Vagina (tissue), 2 donors: ENCODE results near the gene SERPINB10. TPM values are rescaled to one million over a fixed set of nuclear protein-coding genes. Genes with fewer than 3 reads are reported as not detected.

Experiments used
- DNase-seq, 2 donors: peaks; one replicate each; pipeline ENCODE4 v3.0.0-alpha.2; 2017; ENCODE audit errors: extremely low spot score in 2 of 2
- H3K27ac ChIP-seq: fragments of 200-600 bp; sonication (generic); one replicate; pipeline ENCODE4 v1.5.1; 2019
- H3K27me3 ChIP-seq: fragments of 200-600 bp; sonication (generic); one replicate; pipeline ENCODE4 v1.5.1; 2019
- H3K36me3 ChIP-seq, 2 donors: fragments of 200-600 bp; sonication (generic); one replicate each; pipeline ENCODE4 v1.5.1; 2017 to 2019
- H3K4me1 ChIP-seq: fragments of 200-600 bp; sonication (generic); one replicate; pipeline ENCODE4 v1.5.1; 2019
- H3K4me3 ChIP-seq, 2 donors: fragments of 200-600 bp; sonication (generic); 1 replicate in 1 of 2; 2 replicates in 1 of 2; pipeline ENCODE4 v1.5.1; 2016 to 2019
- H3K9me3 ChIP-seq: fragments of 200-600 bp; sonication (generic); one replicate; pipeline ENCODE4 v1.5.1; 2019
- POLR2A ChIP-seq, 2 donors: fragments of 450-650 bp; IDR thresholded peaks; one replicate each; pipeline ENCODE4 v1.6.1; 2017; ENCODE audit warnings: antibody characterized with exemption in 2 of 2, mild to moderate bottlenecking in 2 of 2, moderate library complexity in 2 of 2
- POLR2AphosphoS5 ChIP-seq, 2 donors: sonication (generic); formaldehyde crosslinking; IDR thresholded peaks; one replicate each; pipeline ENCODE4 v1.9.0; 2017; ENCODE audit warnings: antibody characterized with exemption in 2 of 2, mild to moderate bottlenecking in 2 of 2, low read depth in 1 of 2; ENCODE audit not compliant: insufficient read depth in 1 of 2
- intact Hi-C: fragments of 100-400 bp; cut with DNase I; formaldehyde crosslinking; loops from one replicate; pipeline ENCODE4 v1.15.1; 2023
- total RNA-seq: library from RNA; depleted of rRNA; stranded (reverse); fragments of >200 nt; gene quantifications from one replicate; pipeline ENCODE4 v1.2.3, GENCODE V29; 2016
- TF ChIP-seq, protein P1 (sequence below), 3 experiments: fragments of 450-650 bp in 2 of 3; fragments of 200-600 bp in 1 of 3; sonication (generic) in 1 of 3; IDR thresholded peaks; one replicate each; pipeline ENCODE4 v1.5.1; 2017 to 2019; ENCODE audit warnings: antibody characterized with exemption in 3 of 3, mild to moderate bottlenecking in 2 of 3, moderate library complexity in 2 of 3

The SERPINB10 gene
- total RNA-seq, 1 donor from 2014 or later: 0.98 TPM

DNA sequence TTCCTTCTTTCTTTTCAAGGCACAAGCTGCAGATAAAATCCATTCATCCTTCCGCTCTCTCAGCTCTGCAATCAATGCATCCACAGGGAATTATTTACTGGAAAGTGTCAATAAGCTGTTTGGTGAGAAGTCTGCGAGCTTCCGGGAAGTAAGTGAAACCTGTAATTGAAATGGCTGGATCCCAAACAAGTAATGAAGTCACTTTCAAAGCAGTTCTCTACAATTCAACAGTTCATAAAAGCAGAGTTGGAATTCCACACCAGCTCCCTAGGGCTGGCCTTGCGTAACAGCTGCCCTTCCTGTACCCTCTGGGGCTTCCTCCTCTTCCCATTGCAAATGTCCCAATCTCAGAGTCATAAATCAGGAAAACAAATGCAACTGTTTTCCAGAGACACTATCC is 10.7 kb upstream of the SERPINB10 start:
- H3K4me3 ChIP-seq: no peak overlapping the region
- no peak overlapping the region for H3K27ac ChIP-seq
- no peaks in the 10 kb centered on the region for H3K36me3 ChIP-seq
- H3K9me3 ChIP-seq: no peaks in the 10 kb centered on the region
- TF ChIP-seq POLR2AphosphoS5 (IDR thresholded peaks at IDR 0.05; ENCODE audit: insufficient read depth in 1 of 2, low read depth in 1 of 2): no peak
- TF ChIP-seq, protein P1, sequence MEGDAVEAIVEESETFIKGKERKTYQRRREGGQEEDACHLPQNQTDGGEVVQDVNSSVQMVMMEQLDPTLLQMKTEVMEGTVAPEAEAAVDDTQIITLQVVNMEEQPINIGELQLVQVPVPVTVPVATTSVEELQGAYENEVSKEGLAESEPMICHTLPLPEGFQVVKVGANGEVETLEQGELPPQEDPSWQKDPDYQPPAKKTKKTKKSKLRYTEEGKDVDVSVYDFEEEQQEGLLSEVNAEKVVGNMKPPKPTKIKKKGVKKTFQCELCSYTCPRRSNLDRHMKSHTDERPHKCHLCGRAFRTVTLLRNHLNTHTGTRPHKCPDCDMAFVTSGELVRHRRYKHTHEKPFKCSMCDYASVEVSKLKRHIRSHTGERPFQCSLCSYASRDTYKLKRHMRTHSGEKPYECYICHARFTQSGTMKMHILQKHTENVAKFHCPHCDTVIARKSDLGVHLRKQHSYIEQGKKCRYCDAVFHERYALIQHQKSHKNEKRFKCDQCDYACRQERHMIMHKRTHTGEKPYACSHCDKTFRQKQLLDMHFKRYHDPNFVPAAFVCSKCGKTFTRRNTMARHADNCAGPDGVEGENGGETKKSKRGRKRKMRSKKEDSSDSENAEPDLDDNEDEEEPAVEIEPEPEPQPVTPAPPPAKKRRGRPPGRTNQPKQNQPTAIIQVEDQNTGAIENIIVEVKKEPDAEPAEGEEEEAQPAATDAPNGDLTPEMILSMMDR (IDR thresholded peaks at IDR 0.05): no peak
- TF ChIP-seq POLR2A (IDR thresholded peaks at IDR 0.05): no peak
- H3K27me3 ChIP-seq: no peaks in the 10 kb centered on the region
- intact Hi-C loops: no loop called here
- H3K4me1 ChIP-seq: no peaks in the 10 kb centered on the region
- no peak for DNase-seq

DNA sequence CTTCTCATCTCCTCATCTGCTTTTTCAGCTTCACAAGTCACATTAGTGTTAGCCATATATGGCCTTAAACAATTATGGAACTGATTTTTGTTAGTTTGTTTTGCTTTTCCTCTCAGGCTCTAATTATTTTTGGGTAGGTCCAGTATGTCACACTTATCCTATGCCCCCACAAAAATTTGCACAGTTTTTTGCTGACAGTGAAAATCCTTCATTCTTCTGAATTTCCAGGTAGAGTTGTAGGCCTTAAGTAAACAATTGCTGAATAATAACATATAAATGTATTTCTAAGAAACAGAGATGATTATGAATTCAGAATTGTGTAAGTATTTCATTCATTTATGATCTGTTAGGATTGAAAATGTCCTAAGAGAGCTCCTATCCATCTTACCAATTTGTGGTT is 8.6 kb upstream of the SERPINB10 start:
- intact Hi-C loops: no loop called here
- Histone ChIP-seq H3K27ac (no peak overlapping the region), H3K9me3 (no peaks in the 10 kb centered on the region), H3K4me1 (no peaks in the 10 kb centered on the region), H3K36me3 (no peaks in the 10 kb centered on the region), H3K4me3 (no peak overlapping the region), H3K27me3 (no peaks in the 10 kb centered on the region)
- DNase-seq: no peak
- no peak for TF ChIP-seq POLR2A (IDR thresholded peaks at IDR 0.05)
- no peak for TF ChIP-seq POLR2AphosphoS5 (IDR thresholded peaks at IDR 0.05; ENCODE audit: insufficient read depth in 1 of 2, low read depth in 1 of 2)
- TF ChIP-seq, protein P1 (IDR thresholded peaks at IDR 0.05): no peak

GRCh38 chr18:63903851-63904570 is 3.7 kb upstream of the SERPINB10 start:
- Histone ChIP-seq H3K4me1 (no peaks in the 10 kb centered on the region), H3K27ac (no peak overlapping the region), H3K9me3 (no peaks in the 10 kb centered on the region), H3K27me3 (no peaks in the 10 kb centered on the region), H3K36me3 (no peaks in the 10 kb centered on the region), H3K4me3 (no peak overlapping the region)
- intact Hi-C loops: no loop called here
- DNase-seq: no peak
- TF ChIP-seq, protein P1 (IDR thresholded peaks at IDR 0.05): no peak
- TF ChIP-seq POLR2A (IDR thresholded peaks at IDR 0.05) (no peak), POLR2AphosphoS5 (IDR thresholded peaks at IDR 0.05; ENCODE audit: insufficient read depth in 1 of 2, low read depth in 1 of 2) (no peak)

GRCh38 chr18:63904694-63905093 is 3.1 kb upstream of the SERPINB10 start:
- no peak for DNase-seq
- intact Hi-C loops: no loop called here
- Histone ChIP-seq H3K27ac (no peak overlapping the region), H3K27me3 (no peaks in the 10 kb centered on the region), H3K4me1 (no peaks in the 10 kb centered on the region), H3K4me3 (no peak overlapping the region), H3K36me3 (no peaks in the 10 kb centered on the region), H3K9me3 (no peaks in the 10 kb centered on the region)
- TF ChIP-seq POLR2AphosphoS5 (IDR thresholded peaks at IDR 0.05; ENCODE audit: insufficient read depth in 1 of 2, low read depth in 1 of 2) (no peak), POLR2A (IDR thresholded peaks at IDR 0.05) (no peak)
- TF ChIP-seq, protein P1 (IDR thresholded peaks at IDR 0.05): no peak

DNA sequence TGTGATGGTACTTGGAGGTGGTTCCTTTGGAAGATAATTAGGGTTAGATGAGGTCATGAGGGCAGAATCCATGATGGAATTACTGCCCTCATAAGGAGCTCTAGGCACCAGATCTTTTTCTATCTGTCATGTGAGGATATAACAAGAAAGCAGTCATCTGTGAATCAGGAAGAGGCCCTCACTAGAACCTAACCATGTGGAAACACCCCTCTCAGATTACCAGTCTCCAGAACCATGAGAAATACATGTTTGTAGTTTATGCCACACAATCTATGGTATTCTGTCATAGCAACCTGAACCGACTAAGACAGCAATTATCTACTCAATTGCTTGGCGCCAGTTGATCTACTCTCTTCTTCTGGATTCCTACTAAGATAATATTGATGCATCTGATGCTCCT is 2.4 kb upstream of the SERPINB10 start:
- intact Hi-C loops: no loop called here
- TF ChIP-seq, protein P1 (IDR thresholded peaks at IDR 0.05): no peak
- no peak for TF ChIP-seq POLR2A (IDR thresholded peaks at IDR 0.05)
- TF ChIP-seq POLR2AphosphoS5 (IDR thresholded peaks at IDR 0.05; ENCODE audit: insufficient read depth in 1 of 2, low read depth in 1 of 2): no peak
- Histone ChIP-seq H3K9me3 (no peaks in the 10 kb centered on the region), H3K4me3 (no peak overlapping the region), H3K4me1 (no peaks in the 10 kb centered on the region), H3K27me3 (no peaks in the 10 kb centered on the region), H3K27ac (no peak overlapping the region), H3K36me3 (no peaks in the 10 kb centered on the region)
- no peak for DNase-seq
